HepG2 (cell line): Measurements from ENCODE around the gene MRGPRX4.
"Not testable (repeated sequence)": the region's sequence is repeated elsewhere in the genome, so short reads cannot be mapped to it uniquely, and the experiment has no call there.

Source experiments
- FOXP4 ChIP-seq: sonication (generic); formaldehyde crosslinking; IDR thresholded peaks from 2 replicates; pipeline ENCODE4 v1.4.0; 2020; ENCODE audit warnings: missing genetic modification reagents
- IRF2 ChIP-seq: IDR thresholded peaks from 2 replicates; pipeline ENCODE4 v1.6.1; 2018; ENCODE audit warnings: missing genetic modification reagents, missing compliant biosample characterization
- KDM4B ChIP-seq: sonication (generic); formaldehyde crosslinking; IDR thresholded peaks from 2 replicates; pipeline ENCODE4 v1.4.0; 2020; ENCODE audit warnings: missing genetic modification reagents
- NFYB ChIP-seq: sonication (generic); formaldehyde crosslinking; IDR thresholded peaks from 2 replicates; pipeline ENCODE4 v1.4.0; 2020; ENCODE audit warnings: missing genetic modification reagents
- PHF20 ChIP-seq: sonication (generic); formaldehyde crosslinking; IDR thresholded peaks from 2 replicates; pipeline ENCODE4 v1.5.0; 2020; ENCODE audit warnings: mild to moderate bottlenecking, missing genetic modification reagents
- ZNF282 ChIP-seq: fragments of 450-650 bp; IDR thresholded peaks from 2 replicates; pipeline ENCODE4 v1.6.1; 2018; ENCODE audit not compliant: partially characterized antibody

GRCh38 chr11:18189476-18190245 is 17.0 kb downstream of the MRGPRX4 start:
- not testable (repeated sequence) for TF ChIP-seq PHF20 (CRISPR knock-in tag); KDM4B (CRISPR knock-in tag); ZNF282; NFYB; FOXP4 (CRISPR knock-in tag); IRF2 (CRISPR knock-in tag)
